ENCODE data around the gene PDXK.

Gene PDXK

GRCh38 chr21:43754948-43755781, 36.2 kb downstream of the PDXK start:
- H3K36me3 ChIP-seq: peaks cover 67% of the 10 kb centered on the region

GRCh38 chr21:43755820-43756594, 37.1 kb downstream of the PDXK start:
- TF ChIP-seq, protein P1, sequence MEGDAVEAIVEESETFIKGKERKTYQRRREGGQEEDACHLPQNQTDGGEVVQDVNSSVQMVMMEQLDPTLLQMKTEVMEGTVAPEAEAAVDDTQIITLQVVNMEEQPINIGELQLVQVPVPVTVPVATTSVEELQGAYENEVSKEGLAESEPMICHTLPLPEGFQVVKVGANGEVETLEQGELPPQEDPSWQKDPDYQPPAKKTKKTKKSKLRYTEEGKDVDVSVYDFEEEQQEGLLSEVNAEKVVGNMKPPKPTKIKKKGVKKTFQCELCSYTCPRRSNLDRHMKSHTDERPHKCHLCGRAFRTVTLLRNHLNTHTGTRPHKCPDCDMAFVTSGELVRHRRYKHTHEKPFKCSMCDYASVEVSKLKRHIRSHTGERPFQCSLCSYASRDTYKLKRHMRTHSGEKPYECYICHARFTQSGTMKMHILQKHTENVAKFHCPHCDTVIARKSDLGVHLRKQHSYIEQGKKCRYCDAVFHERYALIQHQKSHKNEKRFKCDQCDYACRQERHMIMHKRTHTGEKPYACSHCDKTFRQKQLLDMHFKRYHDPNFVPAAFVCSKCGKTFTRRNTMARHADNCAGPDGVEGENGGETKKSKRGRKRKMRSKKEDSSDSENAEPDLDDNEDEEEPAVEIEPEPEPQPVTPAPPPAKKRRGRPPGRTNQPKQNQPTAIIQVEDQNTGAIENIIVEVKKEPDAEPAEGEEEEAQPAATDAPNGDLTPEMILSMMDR (IDR thresholded peaks at IDR 0.05; ENCODE audit: low read depth, low read length): no peak
- Histone ChIP-seq H3K27me3 (ENCODE audit: insufficient read depth, low read depth, severe bottlenecking) (no peaks in the 10 kb centered on the region), H3K4me3 (ENCODE audit: low read depth, low read length) (no peak overlapping the region), H3K9me3 (ENCODE audit: severe bottlenecking) (no peaks in the 10 kb centered on the region), H3K27ac (no peak overlapping the region), H3K36me3 (peaks cover 62% of the 10 kb centered on the region)
- no peak for DNase-seq

More at GRCh38 chr21:43754948-43755781, 36.2 kb downstream of the PDXK start:
- no peaks in the 10 kb centered on the region for H3K9me3 ChIP-seq (ENCODE audit: severe bottlenecking)
- H3K4me3 ChIP-seq (ENCODE audit: low read depth, low read length): no peak overlapping the region
- DNase-seq: no peak
- no peak overlapping the region for H3K27ac ChIP-seq
- H3K27me3 ChIP-seq (ENCODE audit: insufficient read depth, low read depth, severe bottlenecking): no peaks in the 10 kb centered on the region
- TF ChIP-seq, protein P1 (IDR thresholded peaks at IDR 0.05; ENCODE audit: low read depth, low read length): no peak

DNA sequence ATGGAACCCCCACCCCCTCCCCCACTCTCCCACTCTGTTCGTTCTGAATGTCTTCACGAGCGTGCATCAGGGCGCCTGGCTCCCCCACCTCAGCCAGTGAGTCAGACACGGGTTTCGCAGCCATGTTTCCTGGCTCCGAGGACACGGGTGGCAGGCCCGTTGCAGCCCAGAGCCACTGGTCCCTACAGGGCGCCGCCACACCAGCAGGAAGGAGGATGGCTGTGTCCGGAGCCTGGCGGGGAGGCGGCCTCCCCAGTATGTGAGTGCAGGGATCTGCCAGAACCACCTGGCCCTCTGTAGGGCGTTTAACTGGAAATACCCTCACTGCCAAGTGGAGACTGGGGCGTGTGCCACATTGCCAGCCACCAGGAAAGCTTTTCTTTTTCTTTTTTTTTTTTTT, 38.7 kb downstream of the PDXK start:
- Histone ChIP-seq H3K9me3 (ENCODE audit: severe bottlenecking) (no peaks in the 10 kb centered on the region), H3K36me3 (peaks cover 63% of the 10 kb centered on the region), H3K27me3 (ENCODE audit: insufficient read depth, low read depth, severe bottlenecking) (no peaks in the 10 kb centered on the region), H3K4me3 (ENCODE audit: low read depth, low read length) (no peak overlapping the region), H3K27ac (peak overlapping the region; percentile 49)
- no peak for DNase-seq
- TF ChIP-seq, protein P1 (IDR thresholded peaks at IDR 0.05; ENCODE audit: low read depth, low read length): no peak

DNA sequence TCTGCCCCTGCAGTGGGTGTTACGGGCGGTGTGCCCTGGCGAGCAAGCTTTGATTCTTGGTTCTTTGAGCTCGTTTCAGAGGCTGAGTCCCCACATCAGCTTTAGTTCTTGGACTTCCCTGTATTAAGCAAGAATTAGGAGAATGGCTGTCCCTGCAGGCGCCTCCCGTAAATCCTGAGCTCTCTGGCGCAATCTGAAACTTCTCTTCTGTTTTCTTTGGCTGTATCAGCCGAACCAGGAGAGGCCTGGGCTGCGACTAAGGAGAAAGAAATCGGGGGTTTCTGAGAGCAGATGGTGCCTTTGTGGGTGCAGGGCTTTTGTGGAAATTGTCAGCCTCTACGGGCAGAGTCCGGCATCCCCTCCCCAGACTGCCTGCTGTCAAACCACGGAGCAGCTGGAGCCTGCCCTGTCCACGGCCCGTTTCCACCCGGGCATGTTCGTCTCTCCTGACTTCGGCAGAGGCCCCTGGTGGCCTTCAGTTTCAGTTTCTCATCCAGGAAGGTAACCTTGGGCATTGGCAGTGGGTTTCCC, 39.2 kb downstream of the PDXK start:
- Histone ChIP-seq H3K9me3 (ENCODE audit: severe bottlenecking) (peaks cover 4% of the 10 kb centered on the region), H3K36me3 (peaks cover 62% of the 10 kb centered on the region), H3K4me3 (ENCODE audit: low read depth, low read length) (peak overlapping the region; percentile 7; the same call in 1 of the 2 replicates), H3K27ac (peak overlapping the region; percentile 49), H3K27me3 (ENCODE audit: insufficient read depth, low read depth, severe bottlenecking) (no peaks in the 10 kb centered on the region)
- TF ChIP-seq, protein P1 (IDR thresholded peaks at IDR 0.05; ENCODE audit: low read depth, low read length): no peak
- DNase-seq: peak; percentile 53

GRCh38 chr21:43758811-43759210, 39.9 kb downstream of the PDXK start:
- Histone ChIP-seq H3K4me3 (ENCODE audit: low read depth, low read length) (no peak overlapping the region), H3K27me3 (ENCODE audit: insufficient read depth, low read depth, severe bottlenecking) (no peaks in the 10 kb centered on the region), H3K36me3 (peaks cover 58% of the 10 kb centered on the region), H3K27ac (no peak overlapping the region; the same call in 1 of the 2 replicates), H3K9me3 (ENCODE audit: severe bottlenecking) (peaks cover 4% of the 10 kb centered on the region)
- TF ChIP-seq, protein P1 (IDR thresholded peaks at IDR 0.05; ENCODE audit: low read depth, low read length): no peak
- DNase-seq: no peak
